GM18526 (cell line): ENCODE measurements around the gene CEP72.

Source experiments
- POLR2A ChIP-seq: IDR thresholded peaks from 3 replicates; pipeline ENCODE4 v1.6.1; 2011; ENCODE audit not compliant: insufficient read length; ENCODE audit errors: extremely low read depth

The CEP72 gene

GRCh38 chr5:651296-652022, 39.3 kb downstream of the CEP72 start:
- no peak for TF ChIP-seq POLR2A

- no peak for TF ChIP-seq POLR2A
These were observed 39.9 kb downstream of the CEP72 start for GRCh38 chr5:652023-652515.

- no peak for TF ChIP-seq POLR2A
These were observed 40.7 kb downstream of the CEP72 start for GRCh38 chr5:652773-653350.

GRCh38 chr5:654071-654778, 42.1 kb downstream of the CEP72 start:
- TF ChIP-seq POLR2A: no peak

- TF ChIP-seq POLR2A: no peak
These were observed 43.3 kb downstream of the CEP72 start for GRCh38 chr5:655406-655805.

- TF ChIP-seq POLR2A: no peak
These were observed 45.4 kb downstream of the CEP72 start for GRCh38 chr5:657570-657969.

- TF ChIP-seq POLR2A: no peak
These were observed 46.0 kb downstream of the CEP72 start for GRCh38 chr5:658103-658502.

GRCh38 chr5:659496-660263, 47.5 kb downstream of the CEP72 start:
- no peak for TF ChIP-seq POLR2A

- TF ChIP-seq POLR2A: no peak
These were observed 48.4 kb downstream of the CEP72 start for GRCh38 chr5:660491-661030.

- TF ChIP-seq POLR2A: no peak
These were observed 50.0 kb downstream of the CEP72 start for GRCh38 chr5:661891-662750.

- TF ChIP-seq POLR2A: no peak
These were observed 50.8 kb downstream of the CEP72 start for GRCh38 chr5:662751-663435.

GRCh38 chr5:663436-664342, 51.5 kb downstream of the CEP72 start:
- TF ChIP-seq POLR2A: no peak
